Measurements from ENCODE around the gene MX2.

MX2 gene

DNA sequence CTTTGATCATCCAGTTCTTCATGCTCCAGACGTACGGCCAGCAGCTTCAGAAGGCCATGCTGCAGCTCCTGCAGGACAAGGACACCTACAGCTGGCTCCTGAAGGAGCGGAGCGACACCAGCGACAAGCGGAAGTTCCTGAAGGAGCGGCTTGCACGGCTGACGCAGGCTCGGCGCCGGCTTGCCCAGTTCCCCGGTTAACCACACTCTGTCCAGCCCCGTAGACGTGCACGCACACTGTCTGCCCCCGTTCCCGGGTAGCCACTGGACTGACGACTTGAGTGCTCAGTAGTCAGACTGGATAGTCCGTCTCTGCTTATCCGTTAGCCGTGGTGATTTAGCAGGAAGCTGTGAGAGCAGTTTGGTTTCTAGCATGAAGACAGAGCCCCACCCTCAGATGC lies 96.7 kb downstream of the MX2 start:
- no peak for TF ChIP-seq CTCF (IDR thresholded peaks at IDR 0.05; ENCODE audit: low read depth, low read length)

More for the DNA sequence above, 96.7 kb downstream of the MX2 start:
- DNase-seq (ENCODE audit: extremely low read depth, low read depth), result no peak

Data from AG09319 (cell line).